ENCODE results near the gene RGS5.

The RGS5 gene

GRCh38 chr1:163144418-163144817 is 58.3 kb downstream of the RGS5 start:
- no peak overlapping the region for H3K4me3 ChIP-seq (ENCODE audit: low read length)
- no peak for TF ChIP-seq ZNF274 (IDR thresholded peaks at IDR 0.05; ENCODE audit: low read depth, low read length)

- no peak for TF ChIP-seq ZNF274 (IDR thresholded peaks at IDR 0.05; ENCODE audit: low read depth, low read length)
- H3K4me3 ChIP-seq (ENCODE audit: low read length) = no peak overlapping the region
Measured at GRCh38 chr1:163142152-163142551, 60.6 kb downstream of the RGS5 start.

GRCh38 chr1:163141556-163141955 is 61.2 kb downstream of the RGS5 start:
- TF ChIP-seq ZNF274 (IDR thresholded peaks at IDR 0.05; ENCODE audit: low read depth, low read length) = no peak
- H3K4me3 ChIP-seq (ENCODE audit: low read length) = no peak overlapping the region

- H3K4me3 ChIP-seq (ENCODE audit: low read length) = no peak overlapping the region
- TF ChIP-seq ZNF274 (IDR thresholded peaks at IDR 0.05; ENCODE audit: low read depth, low read length) = no peak
Measured at GRCh38 chr1:163137556-163138265, 65.0 kb downstream of the RGS5 start.

GRCh38 chr1:163131981-163132380 is 70.7 kb downstream of the RGS5 start:
- no peak overlapping the region for H3K4me3 ChIP-seq (ENCODE audit: low read length)
- TF ChIP-seq ZNF274 (IDR thresholded peaks at IDR 0.05; ENCODE audit: low read depth, low read length) = no peak

- H3K4me3 ChIP-seq (ENCODE audit: low read length) = no peak overlapping the region
- no peak for TF ChIP-seq ZNF274 (IDR thresholded peaks at IDR 0.05; ENCODE audit: low read depth, low read length)
Measured at GRCh38 chr1:163130225-163130856, 72.4 kb downstream of the RGS5 start.

GRCh38 chr1:163128282-163128681 is 74.4 kb downstream of the RGS5 start:
- TF ChIP-seq ZNF274 (IDR thresholded peaks at IDR 0.05; ENCODE audit: low read depth, low read length) = no peak
- H3K4me3 ChIP-seq (ENCODE audit: low read length) = no peak overlapping the region

GRCh38 chr1:163124812-163125211 is 77.9 kb downstream of the RGS5 start:
- H3K4me3 ChIP-seq (ENCODE audit: low read length) = no peak overlapping the region
- TF ChIP-seq ZNF274 (IDR thresholded peaks at IDR 0.05; ENCODE audit: low read depth, low read length) = no peak

- TF ChIP-seq ZNF274 (IDR thresholded peaks at IDR 0.05; ENCODE audit: low read depth, low read length) = no peak
- no peak overlapping the region for H3K4me3 ChIP-seq (ENCODE audit: low read length)
Measured at GRCh38 chr1:163120372-163120771, 82.3 kb downstream of the RGS5 start.

- H3K4me3 ChIP-seq (ENCODE audit: low read length) = no peak overlapping the region
- TF ChIP-seq ZNF274 (IDR thresholded peaks at IDR 0.05; ENCODE audit: low read depth, low read length) = no peak
Measured at GRCh38 chr1:163119707-163120106, 83.0 kb downstream of the RGS5 start.

- TF ChIP-seq ZNF274 (IDR thresholded peaks at IDR 0.05; ENCODE audit: low read depth, low read length) = no peak
- H3K4me3 ChIP-seq (ENCODE audit: low read length) = no peak overlapping the region
Measured at GRCh38 chr1:163115887-163116286, 86.8 kb downstream of the RGS5 start.

GRCh38 chr1:163107655-163108054 is 95.1 kb downstream of the RGS5 start:
- H3K4me3 ChIP-seq (ENCODE audit: low read length) = no peak overlapping the region
- TF ChIP-seq ZNF274 (IDR thresholded peaks at IDR 0.05; ENCODE audit: low read depth, low read length) = no peak

GRCh38 chr1:163106364-163106987 is 96.2 kb downstream of the RGS5 start:
- TF ChIP-seq ZNF274 (IDR thresholded peaks at IDR 0.05; ENCODE audit: low read depth, low read length) = no peak

GRCh38 chr1:163104385-163105099 is 98.2 kb downstream of the RGS5 start:
- no peak overlapping the region for H3K4me3 ChIP-seq (ENCODE audit: low read length)
- no peak for TF ChIP-seq ZNF274 (IDR thresholded peaks at IDR 0.05; ENCODE audit: low read depth, low read length)

More at GRCh38 chr1:163106364-163106987, 96.2 kb downstream of the RGS5 start:
- H3K4me3 ChIP-seq (ENCODE audit: low read length) = no peak overlapping the region
